ENCODE results near the gene AMER3.

Gene AMER3

DNA sequence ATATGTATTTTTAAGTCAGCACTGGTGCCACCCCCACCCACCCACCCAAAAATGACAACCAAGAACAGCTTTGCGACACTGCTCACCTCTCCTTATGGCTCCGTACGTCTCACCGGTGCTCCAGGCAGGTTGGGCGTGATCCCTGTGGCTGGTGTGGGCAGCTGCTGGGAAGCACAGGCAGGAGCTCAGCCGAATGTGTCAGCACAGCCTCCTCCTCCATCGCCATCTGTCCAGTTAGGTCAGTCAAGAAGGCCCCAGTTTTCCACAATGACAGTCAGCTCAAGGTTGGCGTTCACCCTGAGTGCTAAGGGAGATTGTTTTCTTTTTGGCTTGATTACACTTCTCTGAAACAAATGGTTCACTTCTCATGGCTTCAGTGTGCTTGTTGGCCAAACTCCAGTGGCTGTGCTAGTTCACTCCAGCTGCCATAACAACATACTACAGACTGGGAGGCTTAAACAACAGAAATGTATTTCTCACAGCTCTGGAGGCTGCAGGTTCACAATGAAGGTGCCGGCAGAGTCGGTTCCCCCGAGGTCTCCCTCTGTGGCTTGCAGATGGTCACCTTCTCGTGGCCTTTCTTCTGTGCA, 30.2 kb downstream of the AMER3 start:
- no peak for DNase-seq

- no peak for DNase-seq
These were observed 30.7 kb downstream of the AMER3 start for GRCh38 chr2:130786076-130786475.

- DNase-seq, result no peak
These were observed 32.5 kb downstream of the AMER3 start for GRCh38 chr2:130787841-130788240.

GRCh38 chr2:130790312-130790711, 35.0 kb downstream of the AMER3 start:
- no peak for DNase-seq

DNA sequence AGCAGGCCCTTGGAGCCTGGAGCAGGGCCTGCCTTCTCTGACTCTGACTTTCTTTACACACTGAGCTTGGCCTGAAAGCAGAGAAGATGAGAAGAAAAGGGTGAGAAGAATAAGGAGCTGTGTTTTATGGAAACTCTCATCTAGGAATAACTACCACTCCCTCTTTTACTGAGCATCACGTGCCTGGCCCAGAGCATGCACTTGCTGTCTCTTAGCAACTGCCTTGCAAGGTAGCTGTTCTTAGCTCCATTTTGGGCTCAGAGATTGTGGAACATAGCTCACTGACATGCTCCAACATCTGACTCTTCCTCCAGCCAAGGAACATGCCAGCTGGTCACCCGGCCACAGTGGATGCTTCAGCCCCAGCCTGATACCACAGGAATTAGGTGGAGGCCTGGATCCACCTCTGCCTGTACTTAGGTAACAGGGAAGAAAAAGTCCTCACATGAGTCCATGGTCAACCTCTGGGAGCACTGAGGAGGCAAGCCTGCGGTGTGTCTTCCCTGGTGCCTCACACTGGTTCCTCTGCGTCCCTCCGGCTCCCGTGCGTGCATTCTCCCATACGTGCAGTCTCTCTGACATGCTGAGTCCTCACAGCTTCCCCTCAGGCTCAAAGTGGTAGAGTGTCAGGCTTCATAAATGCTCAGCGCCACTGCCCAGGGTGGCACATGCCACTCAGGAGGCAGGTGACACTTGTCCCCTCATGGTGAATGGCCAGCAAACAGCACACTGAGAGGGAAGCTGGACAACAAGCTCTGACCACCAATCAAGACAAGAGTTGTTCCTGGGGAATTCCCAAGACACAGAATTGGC, 35.7 kb downstream of the AMER3 start:
- DNase-seq, result no peak

DNA sequence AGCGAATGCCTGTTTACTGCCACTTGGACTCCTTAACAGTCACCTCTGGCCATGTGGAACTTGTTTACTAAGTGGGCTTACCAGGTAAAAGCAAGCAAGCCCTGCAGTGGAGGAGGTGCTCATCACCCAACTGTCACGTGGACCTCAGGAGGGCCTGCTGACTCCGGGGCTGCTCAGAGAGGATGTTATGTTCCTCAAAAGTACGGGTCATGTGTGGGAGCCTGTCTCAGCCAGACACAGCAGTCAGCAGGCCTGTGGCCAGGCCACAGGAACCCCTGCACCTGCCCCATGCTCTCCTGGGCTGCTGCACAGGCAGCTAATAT, 36.2 kb downstream of the AMER3 start:
- DNase-seq, result no peak

DNA sequence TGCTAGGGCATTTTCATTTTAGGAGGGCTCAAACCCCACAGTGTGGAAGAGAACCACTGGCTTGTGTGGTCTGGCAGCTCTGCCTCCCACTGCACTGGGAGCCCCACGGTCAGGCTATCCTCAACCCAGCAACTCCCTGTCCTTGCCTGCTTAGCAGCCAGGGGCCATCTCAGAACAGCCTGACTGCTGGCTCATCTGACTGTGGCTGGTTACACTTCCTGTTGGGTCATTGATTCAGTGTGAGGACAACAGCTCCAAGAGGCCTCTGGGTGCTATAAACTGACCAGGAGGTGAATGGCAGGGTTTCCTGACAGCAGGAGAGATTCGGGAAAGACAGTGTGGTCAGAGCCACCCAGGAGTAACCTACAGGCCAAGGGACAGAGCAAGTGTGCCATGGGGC, 40.1 kb downstream of the AMER3 start:
- no peak for DNase-seq

DNA sequence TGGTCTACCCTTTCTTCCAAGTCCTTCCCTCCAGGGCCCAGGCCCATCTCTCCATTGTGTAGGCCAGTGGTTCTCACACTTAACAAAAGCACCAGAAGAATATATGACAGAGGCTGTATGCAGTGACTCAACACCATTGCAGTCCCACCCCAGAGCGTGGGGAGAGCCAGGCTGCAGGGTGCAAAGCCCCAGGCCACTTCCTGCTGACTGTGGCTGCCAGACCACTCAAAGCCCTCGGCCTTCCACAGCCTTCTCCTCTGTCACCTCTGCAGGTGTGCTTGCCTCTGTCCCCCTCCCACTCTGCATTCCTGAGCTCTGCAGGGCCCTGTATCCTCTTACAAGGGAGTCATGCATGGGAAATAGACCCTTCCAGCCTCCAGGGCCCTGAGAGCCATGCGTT, 41.0 kb downstream of the AMER3 start:
- no peak for DNase-seq

DNA sequence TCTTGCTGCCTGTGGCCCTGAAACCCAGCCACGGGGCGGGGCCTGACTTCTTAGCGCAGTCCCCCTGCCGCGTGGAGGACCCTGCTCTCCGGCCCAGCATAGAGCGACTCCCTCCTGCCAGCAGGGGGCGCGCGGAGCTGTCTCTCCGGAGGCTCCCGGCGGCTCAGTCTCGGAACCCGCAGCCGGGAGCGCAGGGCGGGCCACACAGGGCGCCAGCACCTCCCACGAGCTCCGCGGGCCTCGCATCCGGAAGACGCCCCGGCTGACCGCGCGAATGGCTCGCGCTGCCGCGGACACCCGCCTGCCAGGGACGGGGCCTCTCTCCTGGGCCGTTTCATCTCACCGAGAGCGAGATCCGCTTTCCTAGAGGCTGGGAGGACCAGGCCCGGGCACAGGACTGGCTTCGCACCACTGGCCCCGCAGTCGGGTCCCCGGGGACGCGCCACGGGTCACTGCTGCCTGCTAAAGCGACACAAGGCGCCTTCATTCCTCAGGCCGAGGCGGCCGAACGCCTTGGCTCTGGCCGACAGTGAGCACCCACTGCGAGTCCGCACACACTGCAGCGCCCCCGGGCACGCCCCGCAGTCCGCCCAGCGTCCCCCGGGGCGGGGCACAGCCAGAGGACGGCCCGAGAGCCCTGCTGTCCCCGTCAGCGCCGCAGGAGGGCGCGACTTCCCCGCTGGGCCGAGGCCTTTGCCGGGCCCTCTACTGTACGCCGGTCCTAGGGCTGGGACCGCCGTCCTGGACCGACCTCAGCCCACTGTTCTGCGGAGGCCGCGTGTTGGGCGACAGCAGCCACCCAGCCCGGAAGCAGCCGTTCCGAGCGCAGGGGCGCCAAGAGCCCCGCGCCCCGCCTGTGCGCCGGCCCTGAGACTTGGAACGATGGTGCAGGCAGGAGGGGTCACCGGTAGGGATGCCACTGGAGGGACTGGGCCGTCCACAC, 42.4 kb downstream of the AMER3 start:
- peak; percentile 97 for DNase-seq

DNA sequence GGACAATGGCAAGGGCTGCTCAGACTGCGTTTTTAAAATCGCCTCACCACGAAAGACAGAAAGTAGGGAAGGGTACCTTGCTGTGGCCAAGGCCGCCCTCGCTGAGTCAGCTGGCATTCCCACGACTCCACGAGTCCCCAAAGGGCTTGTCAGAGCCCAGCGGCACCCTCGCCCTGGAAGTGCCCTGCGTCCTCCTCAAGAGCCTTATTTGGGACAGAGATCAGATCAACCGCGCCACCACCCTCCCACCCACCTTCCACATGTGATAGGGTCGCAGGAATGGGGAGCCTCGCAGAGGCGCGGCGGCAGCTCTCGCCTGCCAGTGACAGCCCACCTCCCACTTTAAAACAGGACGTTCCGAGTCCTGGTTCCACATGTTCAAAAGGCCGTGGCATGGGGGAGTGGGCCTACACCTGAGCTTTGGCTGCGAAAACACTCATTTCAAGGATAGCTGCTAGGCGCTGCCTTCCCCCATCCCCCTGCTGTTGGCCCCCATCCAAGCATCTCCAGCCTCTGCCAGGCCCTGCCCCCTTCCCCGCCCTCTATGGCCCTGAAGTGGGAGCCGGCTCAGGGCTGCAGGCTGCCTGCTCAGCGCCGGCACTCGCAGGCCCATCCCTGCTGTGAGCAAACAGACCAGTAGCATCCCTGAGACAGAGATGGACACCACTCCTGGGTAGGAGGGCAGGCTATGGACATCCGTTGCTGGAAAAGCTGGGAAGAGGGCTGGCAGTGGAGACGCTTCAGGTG, 43.3 kb downstream of the AMER3 start:
- peak; percentile 71 for DNase-seq

- DNase-seq, result no peak
These were observed 44.0 kb downstream of the AMER3 start for GRCh38 chr2:130799295-130799694.

DNA sequence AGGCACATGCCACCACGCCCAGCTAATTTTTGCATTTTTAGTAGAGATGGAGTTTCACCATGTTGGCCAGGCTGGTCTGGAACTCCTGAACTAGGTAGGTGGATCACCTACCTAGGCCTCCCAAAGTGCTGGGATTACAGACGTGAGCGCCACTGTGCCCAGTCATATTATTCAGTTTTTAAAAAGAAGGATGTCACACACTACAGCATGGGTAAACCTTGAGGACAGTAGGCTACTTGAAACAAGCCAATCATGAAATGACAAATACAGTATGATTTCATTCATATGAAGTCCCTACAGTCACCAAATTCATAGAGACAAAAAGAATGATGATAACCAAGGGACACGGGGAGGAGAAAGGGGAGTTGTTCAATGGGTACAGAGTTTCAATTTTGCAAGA, 50.3 kb downstream of the AMER3 start:
- no peak for DNase-seq

GRCh38 chr2:130806370-130806769, 51.0 kb downstream of the AMER3 start:
- DNase-seq, result no peak

- DNase-seq, result no peak
These were observed 52.5 kb downstream of the AMER3 start for GRCh38 chr2:130807659-130808385.

GRCh38 chr2:130808482-130809268, 53.3 kb downstream of the AMER3 start:
- no peak for DNase-seq

DNA sequence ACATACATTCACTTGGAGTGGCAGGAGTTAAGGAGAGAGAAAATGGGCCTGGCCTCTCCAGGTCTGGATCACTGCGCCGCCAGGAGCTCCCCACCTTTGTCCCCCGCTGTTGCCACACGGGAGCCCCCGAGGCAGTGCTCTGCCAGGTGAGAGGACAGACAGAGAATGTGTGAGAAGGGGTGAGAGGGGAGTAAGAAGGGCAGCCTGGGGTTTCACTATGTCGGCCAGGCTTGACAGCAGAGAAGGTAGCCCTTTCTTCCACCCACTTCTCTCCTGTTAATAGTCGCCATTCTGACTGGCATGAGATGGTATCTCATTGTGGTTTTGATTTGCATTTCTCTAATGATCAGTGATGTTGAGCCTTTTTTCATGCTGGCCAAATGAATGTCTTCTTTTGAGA, 55.1 kb downstream of the AMER3 start:
- no peak for DNase-seq

DNA sequence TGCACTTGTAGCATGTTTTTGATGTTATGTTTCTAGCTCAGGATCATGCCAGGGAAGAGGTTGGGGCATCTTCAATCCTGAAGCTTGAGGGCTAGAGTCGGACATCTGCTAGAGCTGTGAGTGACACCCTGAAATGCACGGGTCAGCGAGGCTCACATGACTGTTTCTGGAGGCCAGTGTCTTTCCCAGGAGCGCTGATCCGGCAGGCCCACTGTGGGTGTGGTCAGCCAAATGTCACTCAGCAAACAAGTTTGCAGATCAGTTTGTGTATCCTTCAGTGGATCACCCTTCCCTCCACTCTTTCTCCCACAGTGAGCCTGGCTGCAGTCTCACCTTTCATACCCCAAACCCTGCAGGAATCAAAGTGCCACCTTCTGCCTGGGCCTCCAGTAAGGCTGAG, 58.4 kb downstream of the AMER3 start:
- no peak for DNase-seq

GRCh38 chr2:130814931-130815680, 59.8 kb downstream of the AMER3 start:
- no peak for DNase-seq

All from retina (tissue), 1 donor.